ENCODE data around the gene GSTA2.

DNA sequence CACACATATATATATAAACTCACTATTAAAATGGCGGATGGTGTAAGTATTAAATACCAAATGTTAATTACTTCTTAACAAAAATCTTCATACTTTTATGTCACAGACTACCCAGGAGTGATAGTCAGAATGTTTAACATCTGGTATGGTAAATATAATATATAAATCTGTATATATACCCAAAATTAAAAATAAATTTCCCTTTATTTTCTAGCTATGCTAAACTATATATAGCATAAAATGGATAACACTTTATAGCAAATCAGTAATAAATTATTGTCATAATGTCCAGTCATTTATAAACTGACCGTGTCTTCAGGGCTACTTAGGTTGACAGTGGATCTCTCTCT is 37.1 kb downstream of the GSTA2 start:
- no peak for TF ChIP-seq EZH2 (IDR thresholded peaks at IDR 0.05; ENCODE audit: borderline replicate concordance, low read depth, low read length, severe bottlenecking)
- TF ChIP-seq, protein P1, sequence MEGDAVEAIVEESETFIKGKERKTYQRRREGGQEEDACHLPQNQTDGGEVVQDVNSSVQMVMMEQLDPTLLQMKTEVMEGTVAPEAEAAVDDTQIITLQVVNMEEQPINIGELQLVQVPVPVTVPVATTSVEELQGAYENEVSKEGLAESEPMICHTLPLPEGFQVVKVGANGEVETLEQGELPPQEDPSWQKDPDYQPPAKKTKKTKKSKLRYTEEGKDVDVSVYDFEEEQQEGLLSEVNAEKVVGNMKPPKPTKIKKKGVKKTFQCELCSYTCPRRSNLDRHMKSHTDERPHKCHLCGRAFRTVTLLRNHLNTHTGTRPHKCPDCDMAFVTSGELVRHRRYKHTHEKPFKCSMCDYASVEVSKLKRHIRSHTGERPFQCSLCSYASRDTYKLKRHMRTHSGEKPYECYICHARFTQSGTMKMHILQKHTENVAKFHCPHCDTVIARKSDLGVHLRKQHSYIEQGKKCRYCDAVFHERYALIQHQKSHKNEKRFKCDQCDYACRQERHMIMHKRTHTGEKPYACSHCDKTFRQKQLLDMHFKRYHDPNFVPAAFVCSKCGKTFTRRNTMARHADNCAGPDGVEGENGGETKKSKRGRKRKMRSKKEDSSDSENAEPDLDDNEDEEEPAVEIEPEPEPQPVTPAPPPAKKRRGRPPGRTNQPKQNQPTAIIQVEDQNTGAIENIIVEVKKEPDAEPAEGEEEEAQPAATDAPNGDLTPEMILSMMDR (IDR thresholded peaks at IDR 0.05; ENCODE audit: borderline replicate concordance, extremely low read depth, low read length, poor library complexity, severe bottlenecking): no peak
